Trophoblast cell (in vitro differentiated cells and primary cell): ENCODE data around the gene CHRNE.

Experiments
- DNase-seq, 2 donors: peaks; one replicate each; pipeline ENCODE4 v3.0.0-alpha.2; 2016
- H2AFZ ChIP-seq: 2 replicates; pipeline ENCODE4 v1.6.1; 2013; ENCODE audit warnings: low read length, moderate library complexity, mild to moderate bottlenecking; ENCODE audit not compliant: insufficient read depth, poor library complexity
- H2AK5ac ChIP-seq: 2 replicates; pipeline ENCODE4 v1.6.1; 2013; ENCODE audit warnings: mild to moderate bottlenecking, low read length
- H2BK120ac ChIP-seq: 2 replicates; pipeline ENCODE4 v1.6.1; 2013; ENCODE audit warnings: low read length, mild to moderate bottlenecking, moderate library complexity; ENCODE audit not compliant: insufficient read depth, poor library complexity
- H2BK12ac ChIP-seq: 2 replicates; pipeline ENCODE4 v1.6.1; 2013; ENCODE audit warnings: mild to moderate bottlenecking, low read length, moderate library complexity
- H2BK5ac ChIP-seq: 2 replicates; pipeline ENCODE4 v1.6.1; 2013; ENCODE audit warnings: low read length, low read depth, moderate library complexity, mild to moderate bottlenecking; ENCODE audit not compliant: poor library complexity
- H3K14ac ChIP-seq: 2 replicates; pipeline ENCODE4 v1.6.1; 2013; ENCODE audit warnings: mild to moderate bottlenecking, low read length
- H3K18ac ChIP-seq: 2 replicates; pipeline ENCODE4 v1.6.1; 2013; ENCODE audit warnings: mild to moderate bottlenecking, low read length
- H3K23ac ChIP-seq: 2 replicates; pipeline ENCODE4 v1.6.1; 2013; ENCODE audit warnings: low read length
- H3K27ac ChIP-seq: 2 replicates; pipeline ENCODE4 v1.5.1; 2013; ENCODE audit warnings: low read depth, mild to moderate bottlenecking, inconsistent platforms, low read length, moderate library complexity
- H3K27me3 ChIP-seq: 2 replicates; pipeline ENCODE4 v1.6.1; 2013; ENCODE audit warnings: inconsistent platforms, mild to moderate bottlenecking, low read length, moderate library complexity; ENCODE audit not compliant: insufficient read depth
- H3K36me3 ChIP-seq, 2 experiments: 1 replicate in 1 of 2; 2 replicates in 1 of 2; pipeline ENCODE4 v1.6.1; 2013; ENCODE audit warnings: low read length in 2 of 2, mild to moderate bottlenecking in 2 of 2, moderate library complexity in 1 of 2; ENCODE audit not compliant: insufficient read depth in 2 of 2, control insufficient read depth in 1 of 2
- H3K4ac ChIP-seq: 2 replicates; pipeline ENCODE4 v1.6.1; 2013; ENCODE audit warnings: low read depth, mild to moderate bottlenecking, low read length, moderate library complexity
- H3K4me1 ChIP-seq, 2 experiments: 1 replicate in 1 of 2; 2 replicates in 1 of 2; pipeline ENCODE4 v1.6.1; 2013; ENCODE audit warnings: low read length in 2 of 2, mild to moderate bottlenecking in 2 of 2, moderate library complexity in 1 of 2; ENCODE audit not compliant: insufficient read depth in 2 of 2, control insufficient read depth in 1 of 2
- H3K4me2 ChIP-seq: 2 replicates; pipeline ENCODE4 v1.6.1; 2013; ENCODE audit warnings: inconsistent platforms, mild to moderate bottlenecking, low read length, moderate library complexity
- H3K4me3 ChIP-seq: 2 replicates; pipeline ENCODE4 v1.5.1; 2013; ENCODE audit warnings: mild to moderate bottlenecking, low read depth, low read length, inconsistent platforms
- H3K79me1 ChIP-seq: one replicate; pipeline ENCODE4 v1.6.1; 2013; ENCODE audit warnings: low read length
- H3K79me2 ChIP-seq: 2 replicates; pipeline ENCODE4 v1.6.1; 2013; ENCODE audit warnings: low read length, mild to moderate bottlenecking; ENCODE audit not compliant: control insufficient read depth, insufficient read depth, poor library complexity
- H3K9ac ChIP-seq: 2 replicates; pipeline ENCODE4 v1.6.1; 2013; ENCODE audit warnings: mild to moderate bottlenecking, low read length
- H3K9me3 ChIP-seq: 2 replicates; pipeline ENCODE4 v1.6.1; 2013; ENCODE audit warnings: low read depth, mild to moderate bottlenecking, control low read depth, inconsistent platforms, low read length; ENCODE audit not compliant: insufficient read depth
- H4K12ac ChIP-seq: 2 replicates; pipeline ENCODE4 v1.6.1; 2013; ENCODE audit warnings: low read depth, mild to moderate bottlenecking, low read length, moderate library complexity
- H4K8ac ChIP-seq: 2 replicates; pipeline ENCODE4 v1.6.1; 2013; ENCODE audit warnings: low read depth, mild to moderate bottlenecking, low read length, moderate library complexity
- H4K91ac ChIP-seq: one replicate; pipeline ENCODE4 v1.6.1; 2013; ENCODE audit warnings: low read depth, mild to moderate bottlenecking, low read length, moderate library complexity
- WGBS: extraction: QIAGEN DNeasy Blood & Tissue Kit; methylation state at CpG from one replicate; pipeline ENCODE4 v1.1.7; 2013; ENCODE audit warnings: missing lambda C conversion rate; ENCODE audit not compliant: insufficient read length, insufficient coverage; ENCODE audit errors: extremely low coverage; 5-methylcytosine and 5-hydroxymethylcytosine counted together

CHRNE gene

GRCh38 chr17:4853208-4853671 lies 49.7 kb downstream of the CHRNE start:
- peak overlapping the region; percentile 95 for H4K91ac ChIP-seq
- H4K8ac ChIP-seq = peak overlapping the region; percentile 89
- H3K4me1 ChIP-seq = peaks cover 52 to 74% of the 10 kb centered on the region in 2 experiments
- H3K36me3 ChIP-seq = peaks cover 0 to 2% of the 10 kb centered on the region in 2 experiments
- peak overlapping the region; percentile 39 for H2AFZ ChIP-seq
- peaks cover 18% of the 10 kb centered on the region for H3K79me2 ChIP-seq
- H3K4me2 ChIP-seq = no peak overlapping the region
- H3K9me3 ChIP-seq = no peaks in the 10 kb centered on the region
- H3K18ac ChIP-seq = peak overlapping the region; percentile 93
- peak overlapping the region; percentile 97 for H2BK5ac ChIP-seq
- no CpG with 5 or more reads among the region's 2 CpGs for WGBS
- peak overlapping the region; percentile 98 for H2BK12ac ChIP-seq
- H3K4me3 ChIP-seq = no peak overlapping the region
- peak overlapping the region; percentile 94 for H3K14ac ChIP-seq
- DNase-seq = no peak
- peak overlapping the region; percentile 96 for H2BK120ac ChIP-seq
- peak overlapping the region; percentile 83 for H3K4ac ChIP-seq
- peak overlapping the region; percentile 95 for H3K27ac ChIP-seq
- H2AK5ac ChIP-seq = peak overlapping the region; percentile 97
- peak overlapping the region; percentile 60 for H3K9ac ChIP-seq
- peaks cover 62% of the 10 kb centered on the region for H3K79me1 ChIP-seq
- H3K27me3 ChIP-seq = no peaks in the 10 kb centered on the region
- peak overlapping the region; percentile 71 for H4K12ac ChIP-seq
- no peak overlapping the region for H3K23ac ChIP-seq

GRCh38 chr17:4852567-4853207 lies 50.2 kb downstream of the CHRNE start:
- Histone ChIP-seq H3K27ac (peak overlapping the region; percentile 95), H3K79me1 (peaks cover 64% of the 10 kb centered on the region), H3K18ac (peak overlapping the region; percentile 16), H3K9me3 (no peaks in the 10 kb centered on the region), H3K27me3 (no peaks in the 10 kb centered on the region), H2BK12ac (peak overlapping the region; percentile 9), H2AFZ (no peak overlapping the region), H4K91ac (peak overlapping the region; percentile 95), H3K4me1 (peaks cover 55 to 74% of the 10 kb centered on the region in 2 experiments), H2BK5ac (no peak overlapping the region), H3K36me3 (peaks cover 0 to 2% of the 10 kb centered on the region in 2 experiments), H3K4me3 (no peak overlapping the region), H3K4me2 (no peak overlapping the region), H2BK120ac (peak overlapping the region; percentile 20), H3K79me2 (peaks cover 21% of the 10 kb centered on the region), H4K8ac (no peak overlapping the region), H3K23ac (no peak overlapping the region), H2AK5ac (peak overlapping the region; percentile 45), H3K4ac (peak overlapping the region; percentile 2), H4K12ac (no peak overlapping the region), H3K14ac (peak overlapping the region; percentile 53), H3K9ac (no peak overlapping the region)
- peak in 1 of 2 donors; percentile 28 for DNase-seq

GRCh38 chr17:4851084-4851483 lies 51.8 kb downstream of the CHRNE start:
- peaks cover 53% of the 10 kb centered on the region for H3K79me1 ChIP-seq
- peaks cover 43 to 72% of the 10 kb centered on the region in 2 experiments for H3K4me1 ChIP-seq
- peak overlapping the region; percentile 8 for H2AFZ ChIP-seq
- peak overlapping the region; percentile 98 for H2AK5ac ChIP-seq
- peak overlapping the region; percentile 77 for H3K4ac ChIP-seq
- peak overlapping the region; percentile 49 for H4K91ac ChIP-seq
- no peaks in the 10 kb centered on the region for H3K9me3 ChIP-seq
- no peak overlapping the region for H3K4me3 ChIP-seq
- H3K36me3 ChIP-seq = no peaks in the 10 kb centered on the region
- peaks cover 20% of the 10 kb centered on the region for H3K79me2 ChIP-seq
- no peak overlapping the region for H3K9ac ChIP-seq
- peak overlapping the region; percentile 55 for H2BK12ac ChIP-seq
- peak overlapping the region; percentile 90 for H3K27ac ChIP-seq
- H2BK120ac ChIP-seq = peak overlapping the region; percentile 82
- peak in 1 of 2 donors; percentile 64 for DNase-seq
- peak overlapping the region; percentile 79 for H2BK5ac ChIP-seq
- H4K12ac ChIP-seq = no peak overlapping the region
- peak overlapping the region; percentile 13 for H3K18ac ChIP-seq
- peak overlapping the region; percentile 12 for H3K14ac ChIP-seq
- H4K8ac ChIP-seq = peak overlapping the region; percentile 3
- no peaks in the 10 kb centered on the region for H3K27me3 ChIP-seq
- peak overlapping the region; percentile 4 for H3K4me2 ChIP-seq
- WGBS = no CpG with 5 or more reads among the region's 3 CpGs
- H3K23ac ChIP-seq = no peak overlapping the region

- H3K14ac ChIP-seq = no peak overlapping the region
- H3K79me2 ChIP-seq = peaks cover 20% of the 10 kb centered on the region
- H3K4me3 ChIP-seq = no peak overlapping the region
- H2AK5ac ChIP-seq = no peak overlapping the region
- DNase-seq = peak; percentile 66 to 76
- H4K8ac ChIP-seq = peak overlapping the region; percentile 3
- no peak overlapping the region for H2BK12ac ChIP-seq
- no peak overlapping the region for H3K9ac ChIP-seq
- H3K23ac ChIP-seq = no peak overlapping the region
- WGBS = no CpG with 5 or more reads among the region's 2 CpGs
- H3K79me1 ChIP-seq = peaks cover 51% of the 10 kb centered on the region
- no peaks in the 10 kb centered on the region for H3K27me3 ChIP-seq
- H4K91ac ChIP-seq = peak overlapping the region; percentile 13
- peak overlapping the region; percentile 77 for H3K4ac ChIP-seq
- H4K12ac ChIP-seq = no peak overlapping the region
- H3K4me2 ChIP-seq = peak overlapping the region; percentile 20
- peak overlapping the region; percentile 87 for H2BK5ac ChIP-seq
- no peak overlapping the region for H2AFZ ChIP-seq
- peak overlapping the region; percentile 82 for H2BK120ac ChIP-seq
- peak overlapping the region; percentile 90 for H3K27ac ChIP-seq
- H3K4me1 ChIP-seq = peaks cover 40 to 71% of the 10 kb centered on the region in 2 experiments
- H3K18ac ChIP-seq = no peak overlapping the region
- no peaks in the 10 kb centered on the region for H3K9me3 ChIP-seq
- H3K36me3 ChIP-seq = no peaks in the 10 kb centered on the region
Observed at GRCh38 chr17:4850246-4850645, 52.7 kb downstream of the CHRNE start.
